PC-9 (cell line): ENCODE measurements around the gene STK32B.

ENCODE experiments used
- EZH2 ChIP-seq: fragments of 200-600 bp; sonication (generic); IDR thresholded peaks from 2 replicates; pipeline ENCODE4 v1.8.0; 2017; ENCODE audit warnings: antibody characterized with exemption, low read depth
- TF ChIP-seq, protein P1 (sequence below): fragments of 200-600 bp; sonication (generic); conservative IDR thresholded peaks from 2 replicates; pipeline ENCODE4 v1.6.1; 2017; ENCODE audit warnings: mixed run types, antibody characterized with exemption, mild to moderate bottlenecking, moderate library complexity

DNA sequence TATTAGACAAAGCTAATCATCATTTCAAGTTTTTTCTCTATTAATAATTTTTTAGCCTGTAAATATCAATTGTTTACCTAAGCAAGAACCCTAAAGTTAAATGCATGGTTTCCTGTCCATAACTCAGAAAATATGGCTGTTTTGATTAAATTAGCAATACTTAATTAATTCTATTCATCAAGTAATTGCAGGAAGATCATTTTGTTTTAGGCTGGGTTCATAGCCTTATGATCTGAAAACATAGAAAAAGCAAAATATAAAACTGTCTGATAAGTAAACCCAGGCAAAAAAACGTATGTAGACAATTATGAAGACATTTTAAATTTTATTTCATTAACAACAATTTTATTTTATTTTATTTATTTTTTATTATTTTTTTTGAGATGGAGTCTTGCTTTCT, 438.0 kb downstream of the STK32B start:
- TF ChIP-seq, protein P1, sequence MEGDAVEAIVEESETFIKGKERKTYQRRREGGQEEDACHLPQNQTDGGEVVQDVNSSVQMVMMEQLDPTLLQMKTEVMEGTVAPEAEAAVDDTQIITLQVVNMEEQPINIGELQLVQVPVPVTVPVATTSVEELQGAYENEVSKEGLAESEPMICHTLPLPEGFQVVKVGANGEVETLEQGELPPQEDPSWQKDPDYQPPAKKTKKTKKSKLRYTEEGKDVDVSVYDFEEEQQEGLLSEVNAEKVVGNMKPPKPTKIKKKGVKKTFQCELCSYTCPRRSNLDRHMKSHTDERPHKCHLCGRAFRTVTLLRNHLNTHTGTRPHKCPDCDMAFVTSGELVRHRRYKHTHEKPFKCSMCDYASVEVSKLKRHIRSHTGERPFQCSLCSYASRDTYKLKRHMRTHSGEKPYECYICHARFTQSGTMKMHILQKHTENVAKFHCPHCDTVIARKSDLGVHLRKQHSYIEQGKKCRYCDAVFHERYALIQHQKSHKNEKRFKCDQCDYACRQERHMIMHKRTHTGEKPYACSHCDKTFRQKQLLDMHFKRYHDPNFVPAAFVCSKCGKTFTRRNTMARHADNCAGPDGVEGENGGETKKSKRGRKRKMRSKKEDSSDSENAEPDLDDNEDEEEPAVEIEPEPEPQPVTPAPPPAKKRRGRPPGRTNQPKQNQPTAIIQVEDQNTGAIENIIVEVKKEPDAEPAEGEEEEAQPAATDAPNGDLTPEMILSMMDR: no peak
- no peak for TF ChIP-seq EZH2
